Breast epithelium (tissue), 4 donors: ENCODE data around the gene RASGRF2. TPM values are rescaled to one million over a fixed set of nuclear protein-coding genes. Genes with fewer than 3 reads are reported as not detected.

Experiments used
- DNase-seq, 2 donors: peaks; one replicate each; pipeline ENCODE4 v3.0.0-alpha.2; 2019; ENCODE audit warnings: low spot score in 2 of 2
- H3K27ac ChIP-seq, 2 donors: fragments of 200-600 bp; sonication (generic) in 1 of 2; one replicate each; pipeline ENCODE4 v1.5.1; 2016 to 2019; ENCODE audit warnings: mild to moderate bottlenecking in 1 of 2
- H3K27me3 ChIP-seq, 2 donors: fragments of 200-600 bp; sonication (generic) in 1 of 2; one replicate each; pipeline versions ENCODE4 v1.5.1 to v1.6.0; 2017 to 2019; ENCODE audit warnings: control low read depth in 1 of 2, mild to moderate bottlenecking in 1 of 2
- H3K36me3 ChIP-seq: fragments of 200-600 bp; one replicate; pipeline ENCODE4 v1.5.1; 2019
- H3K4me1 ChIP-seq, 2 donors: fragments of 200-600 bp; sonication (generic); one replicate each; pipeline ENCODE4 v1.5.1; 2016 to 2019; ENCODE audit warnings: control low read depth in 1 of 2
- H3K4me3 ChIP-seq, 3 donors: fragments of 200-600 bp; sonication (generic); 1 replicate in 2 of 3; 2 replicates in 1 of 3; pipeline ENCODE4 v1.5.1; 2016 to 2019; ENCODE audit warnings: mild to moderate bottlenecking in 3 of 3, moderate library complexity in 2 of 3
- H3K9me3 ChIP-seq, 2 donors: fragments of 200-600 bp; sonication (generic) in 1 of 2; one replicate each; pipeline ENCODE4 v1.5.1; 2016 to 2019; ENCODE audit warnings: control low read depth in 1 of 2
- POLR2A ChIP-seq: fragments of 450-650 bp; IDR thresholded peaks from one replicate; pipeline ENCODE4 v1.6.1; 2016; ENCODE audit warnings: antibody characterized with exemption, mild to moderate bottlenecking, moderate library complexity
- POLR2AphosphoS5 ChIP-seq, 3 donors: sonication (generic); formaldehyde crosslinking; IDR thresholded peaks; one replicate each; pipeline ENCODE4 v1.6.1; 2017; ENCODE audit warnings: antibody characterized with exemption in 3 of 3
- intact Hi-C: fragments of 100-400 bp; cut with DNase I; formaldehyde crosslinking; loops from one replicate; pipeline ENCODE4 v1.15.1; 2023; ENCODE audit warnings: low total_unique reads
- total RNA-seq, 3 donors: library from RNA; depleted of rRNA; stranded (reverse); fragments of >200 nt; gene quantifications; one replicate each; pipeline ENCODE4 v1.1.0, GENCODE V29; 2016
- TF ChIP-seq, protein P1 (sequence below), 3 donors: fragments of 450-650 bp; IDR thresholded peaks; one replicate each; pipeline ENCODE4 v1.5.1; 2016 to 2017; ENCODE audit warnings: antibody characterized with exemption in 3 of 3, mild to moderate bottlenecking in 3 of 3, moderate library complexity in 3 of 3

The RASGRF2 gene
- total RNA-seq, 3 donors from 2014 or later = 6.1 to 15.7 (median 11.1) TPM

GRCh38 chr5:81238460-81238859 lies 278.3 kb downstream of the RASGRF2 start:
- no peaks in the 10 kb centered on the region for H3K4me1 ChIP-seq
- intact Hi-C loops = no loop called here

DNA sequence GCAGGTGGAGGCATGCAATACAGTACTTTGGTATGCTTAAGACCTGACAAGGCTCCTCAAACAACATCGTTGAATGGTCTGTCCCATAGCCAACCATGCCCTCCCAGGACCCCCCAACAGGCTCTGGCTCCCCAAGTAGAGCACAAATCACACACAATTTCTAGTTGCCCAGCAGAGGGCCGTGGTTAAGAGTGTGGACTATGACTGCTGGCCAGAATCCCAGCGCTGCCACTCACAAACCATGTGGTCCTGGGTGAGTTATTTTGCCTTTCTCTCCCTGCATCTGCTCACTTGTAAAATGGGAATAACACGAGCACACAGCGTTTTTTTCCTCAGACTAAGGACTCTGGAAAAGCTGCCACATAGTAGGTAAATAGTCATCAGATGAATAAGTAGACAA lies 279.4 kb downstream of the RASGRF2 start:
- no peak for TF ChIP-seq POLR2AphosphoS5 (IDR thresholded peaks at IDR 0.05)
- no peak for TF ChIP-seq POLR2A
- TF ChIP-seq, protein P1, sequence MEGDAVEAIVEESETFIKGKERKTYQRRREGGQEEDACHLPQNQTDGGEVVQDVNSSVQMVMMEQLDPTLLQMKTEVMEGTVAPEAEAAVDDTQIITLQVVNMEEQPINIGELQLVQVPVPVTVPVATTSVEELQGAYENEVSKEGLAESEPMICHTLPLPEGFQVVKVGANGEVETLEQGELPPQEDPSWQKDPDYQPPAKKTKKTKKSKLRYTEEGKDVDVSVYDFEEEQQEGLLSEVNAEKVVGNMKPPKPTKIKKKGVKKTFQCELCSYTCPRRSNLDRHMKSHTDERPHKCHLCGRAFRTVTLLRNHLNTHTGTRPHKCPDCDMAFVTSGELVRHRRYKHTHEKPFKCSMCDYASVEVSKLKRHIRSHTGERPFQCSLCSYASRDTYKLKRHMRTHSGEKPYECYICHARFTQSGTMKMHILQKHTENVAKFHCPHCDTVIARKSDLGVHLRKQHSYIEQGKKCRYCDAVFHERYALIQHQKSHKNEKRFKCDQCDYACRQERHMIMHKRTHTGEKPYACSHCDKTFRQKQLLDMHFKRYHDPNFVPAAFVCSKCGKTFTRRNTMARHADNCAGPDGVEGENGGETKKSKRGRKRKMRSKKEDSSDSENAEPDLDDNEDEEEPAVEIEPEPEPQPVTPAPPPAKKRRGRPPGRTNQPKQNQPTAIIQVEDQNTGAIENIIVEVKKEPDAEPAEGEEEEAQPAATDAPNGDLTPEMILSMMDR (IDR thresholded peaks at IDR 0.05) = no peak
- no peaks in the 10 kb centered on the region for H3K4me1 ChIP-seq
- no peaks in the 10 kb centered on the region for H3K36me3 ChIP-seq
- no peak overlapping the region for H3K27ac ChIP-seq
- no peak for DNase-seq
- intact Hi-C loops = no loop called here
- H3K9me3 ChIP-seq = no peaks in the 10 kb centered on the region
- no peak overlapping the region for H3K4me3 ChIP-seq
- no peaks in the 10 kb centered on the region for H3K27me3 ChIP-seq

More at GRCh38 chr5:81238460-81238859, 278.3 kb downstream of the RASGRF2 start:
- Histone ChIP-seq H3K27me3 (no peaks in the 10 kb centered on the region), H3K9me3 (no peaks in the 10 kb centered on the region), H3K4me3 (no peak overlapping the region), H3K27ac (no peak overlapping the region), H3K36me3 (no peaks in the 10 kb centered on the region)
- no peak for DNase-seq
- no peak for TF ChIP-seq POLR2AphosphoS5 (IDR thresholded peaks at IDR 0.05)
- TF ChIP-seq, protein P1 (IDR thresholded peaks at IDR 0.05) = no peak
- no peak for TF ChIP-seq POLR2A

DNA sequence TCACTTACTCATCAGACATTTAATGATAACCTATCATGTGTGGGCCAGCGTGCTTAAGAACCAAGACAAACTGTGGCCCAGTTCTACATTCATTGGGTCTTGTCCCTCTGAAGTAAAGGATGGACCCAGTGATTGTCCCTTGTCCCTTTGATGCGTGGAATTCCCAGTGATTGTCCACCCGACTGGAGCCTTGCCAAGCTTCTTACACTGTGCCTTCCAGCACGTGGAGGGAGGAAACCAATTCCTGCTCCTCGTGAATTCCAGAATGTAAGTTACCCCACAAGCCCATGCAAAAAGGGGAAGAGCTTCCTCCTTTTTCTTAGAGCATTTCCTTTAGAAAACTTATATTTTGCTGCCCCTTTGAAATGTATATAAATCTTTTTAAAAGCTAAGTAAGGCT lies 280.8 kb downstream of the RASGRF2 start:
- Histone ChIP-seq H3K27me3 (no peaks in the 10 kb centered on the region), H3K4me1 (no peaks in the 10 kb centered on the region), H3K9me3 (no peaks in the 10 kb centered on the region), H3K36me3 (no peaks in the 10 kb centered on the region), H3K27ac (no peak overlapping the region), H3K4me3 (no peak overlapping the region)
- DNase-seq = no peak
- TF ChIP-seq POLR2A (no peak), POLR2AphosphoS5 (IDR thresholded peaks at IDR 0.05) (no peak)
- TF ChIP-seq, protein P1 (IDR thresholded peaks at IDR 0.05) = no peak
- intact Hi-C loops = no loop called here

DNA sequence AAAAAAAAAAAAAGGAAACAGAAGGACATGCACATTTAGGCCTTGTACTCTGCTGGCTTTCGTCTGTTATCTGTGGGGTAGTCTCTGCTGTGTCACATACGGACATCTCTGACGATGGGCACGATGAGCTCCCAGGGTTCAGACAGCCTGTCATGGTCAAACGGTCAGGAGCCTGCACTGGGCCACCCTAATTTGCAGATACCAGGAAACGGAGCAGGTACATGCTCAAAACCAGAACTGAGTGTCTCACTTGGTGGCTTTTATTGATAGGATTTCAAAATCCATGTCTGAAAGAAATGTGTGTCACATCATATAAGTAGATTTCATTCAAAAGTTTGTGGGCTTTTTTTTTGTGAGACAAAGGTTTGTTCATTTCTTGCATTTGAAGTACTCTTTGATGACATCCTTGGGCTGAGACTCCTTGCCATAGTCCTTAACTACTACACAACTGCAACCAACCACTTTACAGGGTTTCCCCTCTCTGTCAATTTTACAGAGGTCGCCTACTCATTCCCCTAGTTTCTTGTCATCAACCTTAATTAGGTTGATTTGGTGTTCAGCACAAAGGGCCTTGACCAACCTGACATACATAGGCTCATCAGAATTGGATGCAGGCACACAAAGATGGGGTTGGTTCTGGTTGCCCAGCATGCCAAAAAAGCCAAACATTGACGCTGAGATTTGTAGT lies 281.9 kb downstream of the RASGRF2 start:
- no peaks in the 10 kb centered on the region for H3K27me3 ChIP-seq
- TF ChIP-seq POLR2AphosphoS5 (IDR thresholded peaks at IDR 0.05) (no peak), POLR2A (no peak)
- TF ChIP-seq, protein P1 (IDR thresholded peaks at IDR 0.05) = no peak
- H3K4me1 ChIP-seq = no peaks in the 10 kb centered on the region
- no peak for DNase-seq
- intact Hi-C loops = no loop called here
- H3K36me3 ChIP-seq = no peaks in the 10 kb centered on the region
- no peak overlapping the region for H3K27ac ChIP-seq
- no peaks in the 10 kb centered on the region for H3K9me3 ChIP-seq
- H3K4me3 ChIP-seq = no peak overlapping the region

DNA sequence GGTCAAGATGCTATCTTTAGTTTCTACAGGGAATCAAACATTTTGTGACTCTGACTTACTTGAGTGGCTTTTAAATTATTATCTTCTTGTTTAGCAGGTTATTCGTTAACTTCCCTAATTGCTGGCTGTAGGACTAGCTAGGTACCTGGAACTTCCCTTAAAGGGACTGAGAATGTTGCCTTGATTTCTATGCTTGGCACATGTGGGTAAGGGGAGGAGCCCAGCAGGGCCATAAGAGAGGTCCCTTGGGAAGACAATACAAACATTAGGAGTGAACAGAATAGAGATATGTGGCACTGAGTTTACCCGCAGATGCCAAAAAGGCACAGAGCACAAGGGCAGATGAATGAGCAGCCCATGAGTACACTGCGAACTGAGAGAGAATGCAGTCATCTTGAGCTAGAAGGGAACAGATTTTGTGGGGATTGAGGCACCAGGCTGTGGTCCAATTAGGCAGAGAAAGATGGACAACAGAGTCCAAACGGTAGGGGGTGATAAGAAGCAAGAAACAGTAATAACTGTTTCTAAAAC lies 282.8 kb downstream of the RASGRF2 start:
- H3K4me1 ChIP-seq = peaks cover 0 to 4% of the 10 kb centered on the region in 2 donors
- intact Hi-C loops = no loop called here
- no peak for DNase-seq

More for the DNA sequence above, 282.8 kb downstream of the RASGRF2 start:
- Histone ChIP-seq H3K27me3 (no peaks in the 10 kb centered on the region), H3K36me3 (no peaks in the 10 kb centered on the region), H3K4me3 (no peak overlapping the region), H3K27ac (no peak overlapping the region), H3K9me3 (no peaks in the 10 kb centered on the region)
- no peak for TF ChIP-seq POLR2AphosphoS5 (IDR thresholded peaks at IDR 0.05)
- TF ChIP-seq, protein P1 (IDR thresholded peaks at IDR 0.05) = no peak
- no peak for TF ChIP-seq POLR2A
